ENCODE measurements around the gene FADS2.

The FADS2 gene

DNA sequence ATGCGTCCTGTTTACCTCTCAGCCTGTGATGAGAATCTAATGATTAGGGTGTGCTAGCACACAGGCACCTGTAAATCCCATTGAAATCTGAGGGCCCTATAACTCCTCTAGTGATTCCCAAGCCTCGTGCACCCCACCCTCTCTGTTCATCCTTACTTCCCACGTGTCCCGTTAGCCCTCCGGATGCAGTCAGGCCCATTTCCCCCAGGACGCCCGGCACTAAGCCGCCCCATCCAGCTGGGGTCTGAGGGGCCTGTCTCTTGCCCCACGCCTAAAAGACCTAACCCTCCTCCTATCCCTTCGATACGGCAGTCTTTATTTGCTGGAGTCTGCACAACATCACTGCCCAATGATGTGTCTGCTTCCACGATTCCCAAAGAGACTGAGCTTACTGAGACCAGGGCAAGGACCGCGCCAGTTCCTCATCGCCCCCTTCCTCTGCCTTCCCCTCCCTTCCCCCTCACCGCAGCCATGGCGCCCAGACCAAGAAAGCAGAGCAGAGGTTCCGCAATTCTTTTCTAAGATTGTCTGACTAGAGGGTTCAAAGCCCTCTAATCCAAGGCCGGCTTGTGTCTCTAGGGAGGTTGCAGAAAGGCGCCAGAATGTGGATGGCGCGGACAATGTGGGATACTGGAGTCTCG, 1.1 kb upstream of the FADS2 start:
- no peak for DNase-seq

DNA sequence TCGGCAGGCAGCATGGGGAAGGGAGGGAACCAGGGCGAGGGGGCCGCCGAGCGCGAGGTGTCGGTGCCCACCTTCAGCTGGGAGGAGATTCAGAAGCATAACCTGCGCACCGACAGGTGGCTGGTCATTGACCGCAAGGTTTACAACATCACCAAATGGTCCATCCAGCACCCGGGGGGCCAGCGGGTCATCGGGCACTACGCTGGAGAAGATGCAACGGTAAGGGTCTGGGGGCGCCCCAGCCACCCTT, 204 bp downstream of the FADS2 start:
- no peak for DNase-seq

DNA sequence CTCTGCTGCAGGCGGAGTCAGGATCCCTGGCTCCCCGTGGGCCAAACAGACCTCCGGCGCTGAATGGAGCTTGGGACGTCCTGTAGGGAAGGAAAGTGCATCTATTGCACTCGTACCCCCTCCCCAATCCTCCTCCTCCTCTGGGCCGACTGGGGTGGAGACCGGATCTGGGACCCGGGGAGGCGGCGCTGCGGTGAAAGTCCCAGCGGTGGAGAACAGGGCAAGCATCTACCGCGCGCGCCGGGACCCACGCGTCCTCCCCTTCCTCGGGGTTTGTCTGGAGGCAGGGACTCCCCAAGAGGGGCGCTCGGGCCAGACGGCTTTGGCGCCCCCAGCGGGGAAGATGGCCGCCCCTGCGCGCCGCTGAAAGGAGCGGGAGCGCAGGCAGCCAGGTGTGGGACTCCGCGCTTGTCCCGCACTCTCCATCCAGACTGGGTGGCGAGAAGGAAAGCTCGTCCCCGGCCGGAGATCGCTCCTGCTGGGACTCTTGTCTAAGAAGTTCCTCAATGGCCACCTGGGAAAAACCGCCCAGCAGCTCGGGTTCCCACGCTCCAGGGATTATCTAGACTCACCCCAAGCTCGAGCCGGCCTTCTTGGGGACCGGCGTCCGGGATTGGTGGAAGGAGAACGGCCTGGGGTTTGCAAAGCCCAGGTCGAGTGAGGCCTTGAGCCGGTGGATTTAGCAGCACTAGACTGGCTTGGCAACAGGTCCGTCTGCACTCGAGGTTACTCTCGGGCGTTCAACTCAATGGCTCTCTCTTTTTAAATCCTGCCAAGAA, 718 bp downstream of the FADS2 start:
- peak in 1 of 5 experiments; percentile 64 for DNase-seq

DNA sequence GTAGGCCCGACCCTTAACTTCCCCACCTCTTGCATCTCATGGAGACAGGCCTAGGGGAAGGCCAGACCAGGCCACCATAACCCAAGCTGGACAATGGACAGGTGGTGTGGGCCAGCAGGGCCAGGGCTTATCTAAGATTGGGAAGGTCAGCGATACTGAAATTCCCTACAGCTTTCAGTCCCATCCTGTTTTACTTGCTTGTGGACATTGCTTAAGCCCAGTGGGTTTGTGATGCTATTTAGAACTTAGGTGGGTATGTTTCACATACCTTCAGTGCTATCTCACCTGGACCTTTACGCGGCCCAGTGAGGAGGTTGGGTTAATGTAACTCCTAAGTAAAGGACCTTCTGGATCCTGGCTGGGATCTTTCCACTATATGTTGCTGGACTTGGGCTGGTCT, 1.7 kb downstream of the FADS2 start:
- no peak for DNase-seq

DNA sequence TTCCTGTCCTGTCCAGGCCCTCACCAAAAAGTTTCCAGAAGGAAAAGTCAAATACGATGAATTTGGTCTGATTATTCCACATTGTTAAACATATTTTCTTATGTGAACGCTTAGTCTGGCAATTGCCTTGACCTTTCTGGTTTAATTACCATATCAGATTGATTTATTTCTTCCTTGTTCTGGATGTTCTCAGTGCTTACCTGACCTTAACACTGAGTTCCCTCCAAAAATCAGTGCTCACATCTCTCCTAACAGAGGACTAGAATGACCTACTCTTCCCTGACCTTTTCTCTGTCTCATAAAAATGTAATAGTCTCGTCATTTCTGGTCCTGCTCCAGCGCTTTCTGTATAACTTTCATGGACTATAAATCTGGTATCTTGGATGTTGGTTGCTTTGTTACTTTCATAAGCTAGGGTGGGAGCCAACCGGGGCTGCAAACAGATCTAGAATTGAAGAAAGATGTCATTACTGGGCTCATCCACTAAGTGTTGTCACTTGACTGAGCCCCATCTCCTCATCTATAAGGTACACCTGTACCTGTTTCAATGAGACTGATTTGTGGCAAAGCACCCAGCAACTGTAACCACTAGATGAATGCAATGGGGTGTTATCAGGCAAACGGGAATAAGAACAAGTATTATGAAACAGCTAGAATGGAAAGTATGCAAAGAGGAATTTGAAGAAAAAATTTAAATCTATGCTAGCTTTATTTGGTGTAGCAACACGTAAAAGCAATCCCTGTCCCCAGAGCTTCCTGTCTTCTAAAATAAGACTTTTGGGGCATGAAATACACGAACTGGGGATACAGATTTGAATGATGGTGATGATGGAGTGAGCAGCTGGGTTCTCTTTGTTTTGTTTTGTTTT, 2.4 kb downstream of the FADS2 start:
- peak in 1 of 5 experiments; percentile 21 for DNase-seq

DNA sequence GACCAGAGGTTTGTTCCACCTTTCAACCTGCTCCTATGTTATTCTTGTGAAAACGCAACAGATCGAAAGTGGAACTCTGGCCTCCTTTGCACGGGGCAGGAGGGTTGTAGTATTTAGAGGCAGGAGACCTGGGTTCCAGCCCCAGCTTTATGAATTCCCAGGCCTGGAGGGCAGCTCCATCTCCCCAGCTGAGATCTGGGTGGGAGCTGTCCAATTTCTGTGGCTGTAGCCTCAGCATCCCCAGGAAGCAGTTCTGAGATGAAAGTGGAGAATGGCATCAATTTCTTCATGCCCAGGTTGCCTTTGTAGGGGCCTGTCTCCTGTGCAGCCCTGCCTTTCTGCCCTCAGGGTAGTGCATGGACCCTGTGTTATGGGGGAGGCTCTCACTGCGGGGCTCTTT, 4.1 kb downstream of the FADS2 start:
- DNase-seq, result no peak

DNA sequence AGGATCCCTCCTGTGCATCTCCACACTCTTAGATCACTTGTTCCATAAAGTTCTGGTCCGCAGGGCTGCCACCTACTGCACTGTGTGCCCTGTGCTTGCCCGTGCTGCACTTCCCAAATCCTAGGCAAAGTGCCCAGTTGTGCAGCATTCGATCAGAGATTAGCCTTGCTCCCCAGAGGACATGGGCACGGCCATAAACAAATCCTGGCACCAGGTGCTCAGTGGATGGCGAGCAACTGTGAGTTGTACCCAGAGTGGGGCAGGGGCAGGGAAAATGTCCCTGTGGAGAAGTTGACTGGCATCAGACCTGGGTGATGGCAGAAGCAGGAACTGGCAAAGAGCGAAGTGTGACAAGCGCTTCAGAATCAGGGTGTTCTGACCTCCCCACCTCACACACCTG, 4.7 kb downstream of the FADS2 start:
- no peak for DNase-seq

DNA sequence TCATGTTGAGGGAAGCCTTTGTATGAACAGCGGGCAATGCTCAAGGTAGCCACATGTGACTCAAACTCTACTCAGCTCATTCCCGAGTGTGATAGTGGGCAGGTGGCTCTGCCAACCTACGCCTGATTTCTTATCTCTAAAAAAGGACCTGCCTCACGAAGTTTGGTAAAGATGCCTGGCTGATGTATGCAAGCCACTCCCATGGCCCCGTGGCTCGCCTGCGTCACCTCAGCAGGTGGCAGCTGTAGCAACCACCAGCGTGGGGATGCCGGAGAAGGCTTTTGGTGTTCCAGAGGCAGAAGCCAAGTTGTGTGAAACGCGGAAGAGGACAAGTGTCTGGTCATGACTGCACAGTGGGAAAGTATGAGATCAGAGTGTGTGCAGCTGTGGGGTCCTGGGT, 5.4 kb downstream of the FADS2 start:
- DNase-seq, result peak in 1 of 5 experiments; percentile 16

DNA sequence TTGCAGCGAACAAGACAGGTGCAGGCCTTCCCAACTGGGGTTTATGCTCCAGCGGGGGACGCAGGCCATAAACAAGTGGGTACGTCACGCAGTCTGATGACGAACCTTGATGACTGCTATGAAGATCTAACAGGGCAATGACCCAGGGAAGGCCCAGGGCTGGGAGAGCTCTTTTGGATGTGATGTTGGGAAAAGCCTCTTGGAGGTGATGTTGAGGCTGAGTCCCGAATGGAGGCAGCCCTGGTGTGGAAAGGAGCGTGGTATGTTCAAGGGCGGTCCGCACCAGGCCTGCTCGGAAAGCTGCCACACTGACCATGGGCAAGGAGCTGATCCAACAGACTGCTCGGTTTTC, 5.8 kb downstream of the FADS2 start:
- no peak for DNase-seq

DNA sequence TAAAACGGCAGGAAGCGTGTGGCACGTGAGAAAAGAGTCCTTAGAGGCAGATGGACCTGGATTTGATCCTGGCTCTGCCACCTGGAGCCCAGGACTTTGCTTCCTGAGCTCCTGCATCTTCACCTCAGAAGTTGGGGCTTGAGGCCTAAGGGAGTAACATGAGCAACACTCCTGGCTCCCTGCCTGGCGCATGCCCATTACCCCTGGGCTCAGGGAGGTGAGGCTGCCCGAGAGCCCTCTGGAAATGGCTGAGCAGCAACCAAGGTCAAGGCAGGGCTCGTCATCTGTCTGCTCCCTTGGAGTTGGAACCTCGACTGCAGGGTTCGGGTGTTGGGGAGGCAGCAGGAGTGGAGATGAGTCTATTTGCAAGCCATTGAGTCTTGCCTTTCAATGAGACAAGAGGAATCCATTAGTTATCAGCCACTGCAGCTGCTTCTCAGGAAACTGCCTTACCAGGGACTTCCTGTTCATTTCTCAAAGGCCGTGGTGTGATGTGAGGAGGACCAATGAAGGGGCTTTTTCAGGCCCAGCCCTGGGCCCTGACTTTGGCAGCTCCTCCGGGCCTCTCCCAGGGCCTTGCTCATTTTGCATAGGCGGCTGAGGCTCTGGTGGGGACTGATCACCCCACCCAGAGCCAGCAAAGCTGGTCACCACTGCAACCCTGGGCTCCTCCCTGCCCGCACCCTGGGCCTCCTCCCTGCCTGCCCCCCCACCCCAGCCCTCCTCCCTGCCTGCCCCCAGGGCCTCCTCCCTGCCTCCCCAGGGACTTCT, 6.4 kb downstream of the FADS2 start:
- DNase-seq, result peak in 2 of 5 experiments; percentile 29 to 95

DNA sequence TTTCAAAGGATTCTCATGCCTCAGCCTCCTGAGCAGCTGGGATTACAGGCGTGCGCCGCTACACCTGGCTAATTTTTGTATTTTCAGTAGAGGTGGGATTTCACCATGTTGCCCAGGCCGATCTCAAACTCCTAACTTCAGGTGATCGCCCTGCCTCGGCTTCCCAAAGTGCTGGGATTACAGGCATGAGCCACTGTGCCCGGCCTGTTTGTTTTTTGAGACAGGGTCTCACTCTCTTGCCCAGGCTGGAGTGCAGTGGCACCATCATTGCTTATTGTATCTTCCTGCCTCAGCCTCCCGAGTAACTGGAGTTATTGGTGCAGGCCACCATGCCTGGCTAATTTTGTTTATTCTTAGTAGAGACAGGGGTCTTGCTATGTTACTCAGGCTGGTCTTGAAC, 8.1 kb downstream of the FADS2 start:
- DNase-seq, result no peak

DNA sequence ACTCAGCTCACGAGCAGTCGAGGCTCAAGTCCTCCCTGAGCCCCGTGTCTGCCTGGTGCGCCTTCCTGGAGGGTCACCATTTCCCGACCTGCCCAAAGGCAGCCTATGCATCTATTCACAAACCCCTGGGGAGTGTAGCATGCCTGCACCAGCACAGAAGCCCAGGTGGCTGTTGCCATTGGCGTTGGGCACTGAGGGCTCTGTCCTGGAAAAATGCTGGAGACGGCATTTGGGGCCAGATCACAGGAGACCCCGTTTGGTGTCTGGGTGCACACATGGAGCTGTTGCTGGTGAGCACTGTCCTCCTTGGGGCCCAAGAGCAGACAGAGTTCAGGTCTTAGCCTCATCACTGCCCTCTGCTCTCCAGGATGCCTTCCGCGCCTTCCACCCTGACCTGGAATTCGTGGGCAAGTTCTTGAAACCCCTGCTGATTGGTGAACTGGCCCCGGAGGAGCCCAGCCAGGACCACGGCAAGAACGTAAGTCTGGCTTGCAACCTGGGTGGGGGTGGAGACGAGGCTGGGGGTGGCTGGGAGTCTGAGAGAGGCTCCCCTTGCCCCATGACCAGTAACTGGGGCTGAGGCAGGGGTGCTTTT, 9.4 kb downstream of the FADS2 start:
- DNase-seq, result no peak

DNA sequence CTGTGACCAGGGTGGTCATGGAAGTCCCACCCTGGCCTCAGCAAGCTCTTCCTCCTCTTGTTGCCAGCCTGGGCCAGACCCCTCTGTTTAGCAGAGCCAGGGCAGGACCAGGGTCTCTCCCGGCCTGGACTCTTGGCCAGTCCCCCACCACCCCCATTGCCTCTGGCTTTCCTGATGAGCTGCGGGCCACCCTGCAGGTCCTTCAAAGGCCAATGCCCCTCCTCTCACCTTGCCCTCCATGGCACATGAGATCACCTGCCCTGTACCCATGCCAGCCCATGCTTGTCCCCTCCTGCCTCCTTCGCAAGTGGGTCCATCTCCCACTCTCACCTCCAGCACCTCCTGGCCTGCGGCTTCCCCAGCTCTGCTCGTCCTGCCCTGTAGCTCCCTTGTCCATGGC, 10.4 kb downstream of the FADS2 start:
- DNase-seq, result no peak

DNA sequence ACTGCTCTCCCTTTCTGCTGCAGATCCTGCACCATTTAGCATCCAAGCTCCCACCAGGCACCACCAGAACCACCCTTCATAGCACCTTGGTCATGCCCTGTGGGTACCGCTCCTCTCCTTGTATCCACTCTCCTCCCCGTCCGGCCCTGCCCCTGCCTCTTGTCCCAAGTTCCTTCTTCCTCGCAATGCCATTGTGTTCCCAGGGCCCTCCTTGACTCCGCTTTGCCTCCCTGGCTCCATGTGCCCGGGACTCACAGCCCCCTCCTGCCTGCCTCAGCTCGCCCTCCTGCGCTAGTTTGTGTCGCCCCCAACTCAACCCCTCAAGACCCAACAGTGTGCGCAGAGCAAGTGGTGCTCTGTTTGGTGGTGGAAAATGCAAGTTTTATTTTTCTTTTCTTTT, 10.8 kb downstream of the FADS2 start:
- no peak for DNase-seq

DNA sequence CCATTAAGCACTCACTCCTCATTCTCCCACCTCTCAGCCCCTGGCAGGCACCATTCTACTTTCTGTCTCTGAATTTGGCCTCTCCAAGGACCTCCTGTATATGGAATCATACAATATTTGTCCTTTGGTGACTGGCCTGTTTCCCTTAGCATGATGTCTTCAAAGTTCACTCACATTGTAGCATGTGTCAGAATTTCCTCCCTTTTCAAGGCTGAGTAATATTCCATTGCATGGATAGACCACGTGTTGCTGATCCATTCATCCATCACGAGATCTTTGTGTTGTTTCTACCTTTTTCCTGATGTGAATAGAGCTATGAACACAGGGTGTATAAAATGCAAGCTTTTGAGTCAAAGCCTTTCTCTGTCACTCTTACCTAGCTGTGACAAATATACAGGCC, 11.6 kb downstream of the FADS2 start:
- DNase-seq, result no peak

DNA sequence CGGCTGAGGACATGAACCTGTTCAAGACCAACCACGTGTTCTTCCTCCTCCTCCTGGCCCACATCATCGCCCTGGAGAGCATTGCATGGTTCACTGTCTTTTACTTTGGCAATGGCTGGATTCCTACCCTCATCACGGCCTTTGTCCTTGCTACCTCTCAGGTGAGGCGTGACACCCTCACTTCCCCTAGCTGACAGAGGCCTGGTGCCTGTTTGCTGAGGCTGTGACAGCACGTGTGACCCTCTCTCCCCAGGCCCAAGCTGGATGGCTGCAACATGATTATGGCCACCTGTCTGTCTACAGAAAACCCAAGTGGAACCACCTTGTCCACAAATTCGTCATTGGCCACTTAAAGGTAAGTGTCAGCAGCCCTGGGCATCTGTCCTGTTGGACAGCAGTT, 12.3 kb downstream of the FADS2 start:
- DNase-seq, result no peak

DNA sequence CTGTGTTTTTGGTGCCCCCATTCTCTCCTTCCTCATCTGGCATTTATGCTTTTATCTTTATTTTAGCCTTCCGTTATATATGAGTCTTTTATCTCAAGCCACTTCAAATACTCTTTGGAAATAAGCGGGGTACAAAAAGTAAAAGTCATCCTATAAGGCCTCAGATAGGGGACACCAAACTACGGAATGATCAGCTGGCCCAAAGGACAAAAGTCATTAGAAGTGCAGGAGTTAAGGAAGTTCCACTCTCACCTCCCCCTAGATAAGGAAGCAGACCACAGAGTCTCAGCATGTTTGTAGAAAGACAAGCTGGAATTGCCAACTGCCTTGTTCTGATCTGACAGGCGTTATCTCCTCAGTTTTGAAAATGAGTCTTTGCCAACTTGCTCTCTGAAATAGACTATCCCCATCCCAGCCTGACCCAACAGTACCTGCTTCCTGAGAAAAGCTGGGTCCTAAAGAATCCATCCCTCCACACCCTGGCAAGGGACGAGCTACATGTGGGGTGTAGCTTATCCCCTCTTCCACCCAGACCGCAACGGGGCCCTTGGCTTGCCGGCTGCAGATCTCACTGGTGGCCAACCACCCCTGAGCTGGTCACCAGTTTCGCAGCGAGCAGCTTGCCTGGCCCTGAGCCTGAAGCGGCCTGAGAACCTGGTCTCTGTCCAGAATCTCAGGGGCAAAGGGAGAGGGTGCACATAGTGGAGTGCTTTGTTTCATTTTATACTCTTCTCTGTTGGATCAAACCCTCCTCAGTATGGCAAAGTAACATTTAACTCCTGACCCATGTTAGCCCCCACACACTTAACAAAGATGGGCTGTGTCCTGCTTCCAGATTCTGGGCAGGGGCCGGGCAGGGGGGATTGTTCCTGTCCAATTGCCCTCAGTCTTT, 13.8 kb downstream of the FADS2 start:
- no peak for DNase-seq

DNA sequence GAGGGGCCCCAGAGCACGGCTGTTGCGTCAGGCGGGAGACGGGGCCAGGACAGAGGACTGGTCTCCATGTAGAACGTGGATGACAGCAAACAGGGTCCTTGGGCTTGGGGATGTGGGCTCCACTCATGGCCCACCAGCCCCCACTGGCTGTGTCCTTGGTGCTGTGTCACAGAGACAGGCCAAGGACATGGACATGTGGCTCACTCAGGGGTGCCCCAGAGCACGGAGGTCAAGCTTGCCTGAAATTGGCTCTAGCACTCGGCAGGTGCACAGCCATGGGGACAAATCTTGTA, 14.4 kb downstream of the FADS2 start:
- DNase-seq, result no peak

DNA sequence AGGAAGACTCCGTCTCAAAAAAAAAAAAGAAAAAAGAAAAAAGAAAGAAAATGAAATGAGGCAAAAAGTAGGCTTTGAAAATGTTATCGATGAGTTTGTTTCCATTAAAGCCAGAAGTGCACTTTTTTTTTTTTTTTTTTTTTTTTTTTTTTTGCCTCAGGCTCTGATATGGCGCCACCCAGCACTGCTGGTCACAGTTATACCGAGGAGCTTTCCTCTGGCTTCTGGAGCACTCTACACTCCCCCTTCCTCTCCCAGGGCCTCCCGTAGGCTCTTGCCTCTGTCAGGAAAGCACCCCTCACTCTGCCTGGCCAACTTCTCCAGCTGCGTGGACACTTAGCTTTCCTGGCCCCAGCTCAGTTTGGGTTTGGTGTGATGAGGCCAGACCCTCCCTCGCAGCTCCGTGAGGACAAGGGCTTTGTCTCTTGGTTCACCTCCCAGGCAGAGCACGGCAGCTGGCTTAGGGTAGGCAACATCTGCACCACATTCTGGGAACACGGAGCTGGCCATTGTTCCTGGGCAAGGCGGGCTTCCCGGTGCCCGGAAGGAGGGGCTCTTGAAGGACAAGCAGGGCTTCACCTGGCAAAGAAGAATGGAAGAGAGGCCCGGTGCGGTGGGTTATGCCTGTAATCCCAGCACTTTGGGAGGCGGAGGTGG, 16.9 kb downstream of the FADS2 start:
- DNase-seq, result no peak

DNA sequence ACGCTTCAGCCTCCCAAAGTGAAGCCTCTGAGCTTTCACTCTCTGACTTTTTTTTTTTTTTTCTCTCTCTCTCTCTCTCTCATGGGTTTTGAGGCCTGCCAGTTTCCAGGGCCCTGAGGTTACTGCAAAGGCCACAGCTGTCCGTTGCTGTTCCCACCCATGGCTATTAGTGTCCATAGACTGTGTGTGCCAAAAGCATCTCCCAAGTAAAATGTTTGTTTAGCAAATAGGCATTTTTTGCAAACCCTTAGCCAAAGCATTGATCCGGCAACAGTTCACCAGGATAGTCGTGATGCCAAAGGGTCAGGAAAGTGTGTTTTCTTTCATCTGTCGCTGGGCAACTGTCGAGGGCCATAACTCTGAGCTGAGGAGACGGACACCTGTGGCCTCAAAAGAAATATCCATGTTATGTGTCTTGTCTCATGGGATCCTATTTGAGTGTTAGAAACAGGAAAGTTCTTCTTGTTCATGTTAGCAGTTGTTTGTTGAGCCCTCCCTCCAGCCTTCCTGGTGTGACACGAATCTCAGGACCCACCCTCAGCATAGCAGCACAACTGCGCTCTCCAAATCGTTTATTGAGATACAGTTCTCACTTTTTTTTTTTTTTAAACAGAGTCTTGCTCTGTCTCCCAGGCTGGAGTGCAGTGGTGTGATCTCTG, 18.4 kb downstream of the FADS2 start:
- no peak for DNase-seq

All from T-helper 2 cell (primary cell).